HL-60/S4 treated with retinoic acid at 250 ng/mL for 4 days and 3 days (cell line): ENCODE data around the gene CEACAM1.
"Not testable (repeated sequence)": the region's sequence is repeated elsewhere in the genome, so short reads cannot be mapped to it uniquely, and the experiment has no call there.

ENCODE experiments used
- in situ Hi-C: fragments of 300-500 bp; cut with MboI; formaldehyde crosslinking; loops from 2 replicates; pipeline ENCODE4 v1.7.0; 2022; ENCODE audit warnings: low sequenced_read_pairs

Gene CEACAM1

GRCh38 chr19:42512743-42513304 is 15.5 kb downstream of the CEACAM1 start:
- in situ Hi-C loops: no loop called here

GRCh38 chr19:42512130-42512636 is 16.1 kb downstream of the CEACAM1 start:
- in situ Hi-C loops: no loop called here

DNA sequence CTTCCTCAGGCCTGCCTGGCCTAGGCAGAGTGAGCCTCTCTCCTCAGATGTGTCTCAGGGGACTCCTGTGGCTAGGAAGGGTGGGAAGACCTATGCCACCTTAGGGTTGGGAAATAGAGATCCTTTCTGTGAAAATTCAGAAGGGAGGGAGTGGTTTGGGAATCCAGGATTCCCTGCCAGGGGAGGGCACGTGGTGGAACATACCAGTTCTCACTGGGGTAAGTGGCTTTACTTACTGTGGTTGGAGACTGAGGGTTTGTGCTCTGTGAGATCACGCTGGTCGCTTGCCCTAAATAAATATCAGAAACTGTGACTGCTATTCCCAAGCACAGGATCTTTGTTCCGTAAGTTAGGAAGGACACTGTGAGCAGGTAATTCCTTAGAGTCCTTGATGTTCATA is 16.9 kb downstream of the CEACAM1 start:
- in situ Hi-C loops: no loop called here

- in situ Hi-C loops: no loop called here
Observed at GRCh38 chr19:42508892-42509444, 19.3 kb downstream of the CEACAM1 start.

GRCh38 chr19:42505066-42505465 is 23.2 kb downstream of the CEACAM1 start:
- in situ Hi-C loops: no loop called here

DNA sequence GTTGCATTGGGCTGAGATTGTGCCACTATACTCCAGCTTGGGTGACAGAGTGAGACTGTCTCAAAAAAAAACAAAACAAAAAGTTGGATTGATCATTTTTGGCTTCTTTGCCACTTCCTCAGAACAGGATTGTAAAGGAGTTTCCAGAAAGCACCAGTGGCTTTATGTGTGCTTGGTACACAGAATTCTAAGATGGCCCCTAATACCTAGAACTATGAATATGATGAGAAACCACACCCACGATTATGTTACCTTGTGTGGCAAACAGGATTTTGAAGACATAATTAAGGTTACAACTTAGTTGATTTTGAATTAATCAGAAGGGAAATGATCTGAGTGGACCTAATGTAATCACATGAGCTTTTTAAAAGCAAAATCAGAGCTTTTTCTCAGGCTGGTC is 26.5 kb downstream of the CEACAM1 start:
- in situ Hi-C loops: no loop called here

- in situ Hi-C loops: not testable (repeated sequence)
Observed at GRCh38 chr19:42501243-42501642, 27.0 kb downstream of the CEACAM1 start.

DNA sequence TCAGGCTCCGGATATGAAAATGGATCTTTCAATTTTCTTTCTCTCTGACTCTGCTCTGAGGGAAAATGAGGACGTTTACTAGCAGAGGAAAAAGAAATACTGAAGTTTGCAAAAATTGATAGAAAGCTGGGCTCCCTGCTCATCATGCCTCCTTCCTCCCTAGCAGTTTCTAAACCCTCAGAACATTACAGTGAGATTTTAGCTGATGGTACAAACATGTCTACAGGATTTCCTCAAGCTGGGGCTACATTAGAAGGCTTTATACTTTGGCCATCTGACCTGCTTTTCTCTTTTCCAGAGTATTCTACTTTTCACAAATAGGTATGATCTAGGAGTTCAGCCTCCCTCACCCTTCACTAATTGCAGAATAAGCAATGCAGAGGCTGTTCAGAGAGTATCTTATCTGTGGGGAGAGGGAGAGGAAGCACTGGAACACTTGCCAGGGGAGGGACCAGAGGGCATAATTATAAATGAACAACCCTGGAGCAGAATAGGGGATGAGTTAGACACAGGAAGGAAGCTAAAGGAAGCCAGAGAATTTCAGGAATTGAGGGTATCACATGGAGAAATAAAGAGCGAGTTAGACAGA is 30.0 kb downstream of the CEACAM1 start:
- in situ Hi-C loops: no loop called here

- in situ Hi-C loops: no loop called here
Observed at GRCh38 chr19:42497492-42498168, 30.7 kb downstream of the CEACAM1 start.

GRCh38 chr19:42496460-42497133 is 31.7 kb downstream of the CEACAM1 start:
- in situ Hi-C loops: no loop called here

DNA sequence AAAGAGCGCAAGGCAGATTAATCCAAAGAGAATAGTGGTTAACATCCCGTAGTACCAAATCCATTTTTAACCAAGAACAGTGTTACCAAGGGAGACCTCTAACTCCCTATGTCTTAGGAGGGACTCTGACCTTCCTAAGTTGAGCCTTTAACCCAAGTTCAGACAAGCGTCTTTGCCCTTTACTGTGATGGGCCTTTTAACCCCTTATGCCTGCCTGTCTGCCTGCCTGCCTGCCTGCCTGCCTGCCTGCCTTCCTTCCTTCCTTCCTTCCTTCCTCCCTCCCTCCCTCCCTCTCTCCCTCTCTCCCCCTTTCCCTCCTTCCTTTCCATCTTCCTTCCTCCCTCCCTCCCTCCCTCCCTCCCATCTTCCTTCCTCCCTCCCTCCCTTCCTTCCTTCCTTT is 32.6 kb downstream of the CEACAM1 start:
- in situ Hi-C loops: no loop called here

DNA sequence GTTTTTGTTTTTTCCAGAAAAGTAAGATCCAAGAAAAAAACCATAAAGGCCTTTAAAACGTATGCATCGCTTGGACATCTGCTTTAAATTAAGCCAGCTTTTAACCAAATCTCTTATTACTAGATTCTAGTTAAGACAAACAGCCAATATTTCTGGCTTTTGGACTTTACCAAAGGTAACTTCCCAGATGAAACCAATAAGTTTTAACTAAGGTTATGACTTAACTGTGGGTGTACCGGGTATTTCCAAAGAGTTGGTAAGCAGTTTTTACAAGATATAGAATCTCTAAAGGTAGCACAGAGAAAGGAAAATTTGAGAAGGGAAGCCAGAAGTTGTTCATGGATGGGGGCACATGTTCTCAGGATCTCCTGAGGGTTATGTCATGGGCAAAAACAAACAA is 34.0 kb downstream of the CEACAM1 start:
- in situ Hi-C loops: no loop called here

DNA sequence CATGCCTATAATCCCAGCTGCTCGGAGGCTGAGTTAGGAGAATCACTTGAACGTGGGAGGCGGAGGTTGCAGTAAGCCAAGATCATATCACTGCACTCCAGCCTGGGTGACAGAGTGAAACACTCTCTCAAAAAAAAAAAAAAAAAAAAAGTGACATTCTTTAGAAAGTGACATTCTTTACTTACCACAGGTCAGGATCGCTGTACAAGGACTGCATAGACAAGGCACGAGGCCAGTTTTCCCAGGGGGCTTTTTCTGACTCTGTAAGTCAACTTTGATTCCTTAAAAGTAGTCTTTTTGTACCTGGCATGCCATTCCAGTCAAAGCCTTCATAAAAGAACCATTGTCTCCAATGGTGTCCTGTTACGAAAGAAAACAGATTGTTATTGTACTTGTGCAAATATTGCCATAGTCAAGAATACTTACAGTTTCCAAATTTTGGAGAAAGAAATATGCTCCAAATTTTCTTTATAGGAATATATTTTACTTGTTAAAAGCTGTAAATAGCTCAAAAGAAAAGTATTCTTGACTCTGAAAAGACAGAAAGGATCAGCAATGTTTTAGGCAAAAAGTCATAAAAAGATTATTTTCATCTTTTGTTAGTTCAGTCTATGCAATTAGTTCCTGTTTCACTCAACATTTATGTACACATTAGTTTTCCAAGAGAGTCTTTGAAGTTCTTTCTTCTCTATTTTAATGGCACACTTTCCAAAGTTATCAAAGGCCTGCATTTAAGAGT is 39.3 kb downstream of the CEACAM1 start:
- in situ Hi-C loops: no loop called here

DNA sequence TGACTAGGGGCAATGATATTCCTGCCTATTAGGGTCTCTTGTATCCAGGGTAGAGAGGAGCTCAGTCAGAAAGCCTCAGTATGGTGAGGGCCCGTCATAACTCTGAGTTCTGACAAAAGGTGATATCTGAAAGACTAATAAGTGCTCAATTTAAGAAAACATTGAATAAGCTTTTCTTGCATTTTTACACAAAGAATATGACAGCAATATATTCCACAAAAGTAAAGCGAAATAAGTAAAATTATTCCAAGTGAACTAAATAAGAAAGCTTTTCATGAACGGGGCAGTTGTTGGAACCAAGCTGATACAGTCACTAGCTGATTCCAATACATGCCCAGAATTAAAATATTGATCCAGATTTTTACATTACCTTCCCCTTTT is 40.5 kb downstream of the CEACAM1 start:
- in situ Hi-C loops: no loop called here

- in situ Hi-C loops: no loop called here
Observed at GRCh38 chr19:42487032-42487797, 41.1 kb downstream of the CEACAM1 start.

DNA sequence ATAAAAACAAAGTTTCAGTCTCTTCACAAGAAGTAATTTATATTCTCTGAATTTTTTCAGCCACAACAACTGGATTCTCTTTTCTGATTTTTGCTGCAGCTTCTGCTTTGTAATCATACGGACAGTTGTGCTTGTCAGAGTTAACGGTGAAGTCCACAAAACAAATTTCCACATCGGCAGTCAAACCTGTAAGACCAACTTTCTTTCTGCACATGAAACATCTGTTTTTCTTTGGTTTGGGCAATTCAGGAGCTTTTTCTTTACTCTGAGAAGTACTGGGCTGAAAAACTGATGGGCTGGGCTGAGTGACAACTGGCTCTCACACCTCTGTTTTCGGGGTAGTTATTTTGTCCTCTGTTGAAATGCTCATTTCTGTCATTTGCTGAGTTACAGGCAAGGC is 43.2 kb downstream of the CEACAM1 start:
- in situ Hi-C loops: not testable (repeated sequence)

GRCh38 chr19:42480335-42481095 is 47.8 kb downstream of the CEACAM1 start:
- in situ Hi-C loops: no loop called here

DNA sequence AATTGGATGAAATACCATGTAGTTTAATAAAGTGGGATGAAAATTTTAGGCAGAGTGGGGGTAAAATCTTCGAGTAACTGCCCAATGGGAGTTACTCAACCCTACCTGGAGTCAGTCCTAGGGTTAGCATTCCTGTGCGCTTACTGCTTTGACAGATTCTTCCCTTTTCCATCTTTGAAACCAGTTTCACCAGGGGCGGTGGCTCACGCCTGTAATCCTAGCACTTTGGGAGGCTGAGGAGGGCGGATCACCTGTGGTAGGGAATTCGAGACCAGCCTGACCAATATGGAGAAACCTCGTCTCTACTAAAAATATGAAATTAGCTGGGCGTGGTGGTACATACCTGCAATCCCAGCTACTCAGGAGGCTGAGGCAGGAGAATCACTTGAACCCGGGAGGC is 48.5 kb downstream of the CEACAM1 start:
- in situ Hi-C loops: no loop called here

DNA sequence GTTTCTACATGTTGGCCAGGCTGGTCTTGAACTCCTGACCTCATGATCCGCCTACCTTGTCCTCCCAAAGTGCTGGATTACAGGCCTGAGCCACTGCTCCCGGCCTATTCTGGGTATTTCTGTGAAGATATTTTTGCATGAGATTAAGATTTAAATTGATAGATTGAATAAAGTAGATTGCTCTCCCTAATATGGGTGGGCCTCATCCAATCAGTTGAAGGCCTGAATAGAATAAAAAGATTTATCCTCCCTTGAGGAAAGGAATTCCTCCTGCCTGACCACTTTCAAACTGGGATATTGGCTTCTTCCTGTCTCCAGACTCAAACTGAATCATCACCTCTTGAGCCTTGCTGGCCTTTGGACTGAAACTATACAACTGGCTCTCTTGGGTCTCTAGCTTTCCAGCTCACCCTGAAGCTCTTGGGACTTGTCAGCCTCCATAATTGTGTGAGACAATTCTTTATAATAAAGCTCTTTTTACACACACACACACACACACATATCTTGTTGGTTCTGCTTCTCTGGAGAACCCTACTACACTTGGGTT is 49.4 kb downstream of the CEACAM1 start:
- in situ Hi-C loops: no loop called here
